Activated naive CD4-positive, alpha-beta T cell treated with anti-CD3 and anti-CD28 coated beads, Interleukin-2, amount 50 U/mL, for 16 hours (primary cell): ENCODE measurements around the gene GRIP1.
A peak's percentile ranks its signal among the peaks of the same experiment; 100 is the strongest.

Experiments
- DNase-seq: peaks from one replicate; pipeline ENCODE4 v3.0.0-alpha.2; 2020

Gene GRIP1

GRCh38 chr12:66430106-66430505 lies 248.8 kb downstream of the GRIP1 start:
- no peak for DNase-seq

GRCh38 chr12:66428870-66429269 lies 250.0 kb downstream of the GRIP1 start:
- no peak for DNase-seq

GRCh38 chr12:66428261-66428660 lies 250.6 kb downstream of the GRIP1 start:
- DNase-seq, result no peak

GRCh38 chr12:66426696-66427095 lies 252.2 kb downstream of the GRIP1 start:
- DNase-seq, result no peak

GRCh38 chr12:66423266-66423665 lies 255.6 kb downstream of the GRIP1 start:
- no peak for DNase-seq

GRCh38 chr12:66418908-66419307 lies 260.0 kb downstream of the GRIP1 start:
- no peak for DNase-seq

GRCh38 chr12:66417217-66417616 lies 261.7 kb downstream of the GRIP1 start:
- DNase-seq, result no peak

- peak; percentile 21 for DNase-seq
These were observed 269.5 kb downstream of the GRIP1 start for GRCh38 chr12:66409195-66409871.

GRCh38 chr12:66405395-66405794 lies 273.5 kb downstream of the GRIP1 start:
- no peak for DNase-seq

GRCh38 chr12:66403746-66404145 lies 275.1 kb downstream of the GRIP1 start:
- no peak for DNase-seq

- no peak for DNase-seq
These were observed 279.0 kb downstream of the GRIP1 start for GRCh38 chr12:66399911-66400306.

GRCh38 chr12:66398931-66399910 lies 279.7 kb downstream of the GRIP1 start:
- DNase-seq, result no peak

GRCh38 chr12:66397574-66398290 lies 281.1 kb downstream of the GRIP1 start:
- no peak for DNase-seq

- DNase-seq, result no peak
These were observed 285.0 kb downstream of the GRIP1 start for GRCh38 chr12:66393890-66394289.

- no peak for DNase-seq
These were observed 286.5 kb downstream of the GRIP1 start for GRCh38 chr12:66392266-66392915.

- no peak for DNase-seq
These were observed 290.4 kb downstream of the GRIP1 start for GRCh38 chr12:66388517-66388916.

GRCh38 chr12:66387117-66387516 lies 291.8 kb downstream of the GRIP1 start:
- no peak for DNase-seq

- DNase-seq, result no peak
These were observed 297.9 kb downstream of the GRIP1 start for GRCh38 chr12:66380769-66381535.

GRCh38 chr12:66379616-66380015 lies 299.3 kb downstream of the GRIP1 start:
- no peak for DNase-seq

GRCh38 chr12:66375560-66375959 lies 303.3 kb downstream of the GRIP1 start:
- DNase-seq, result no peak

GRCh38 chr12:66371982-66372381 lies 306.9 kb downstream of the GRIP1 start:
- no peak for DNase-seq
